Vagina (tissue), 2 donors: ENCODE results near the gene TMEM132C.

Experiments
- CTCF ChIP-seq, 3 experiments: fragments of 450-650 bp in 2 of 3; fragments of 200-600 bp in 1 of 3; sonication (generic) in 1 of 3; IDR thresholded peaks; one replicate each; pipeline ENCODE4 v1.5.1; 2017 to 2019; ENCODE audit warnings: antibody characterized with exemption in 3 of 3, mild to moderate bottlenecking in 2 of 3, moderate library complexity in 2 of 3
- POLR2A ChIP-seq, 2 donors: fragments of 450-650 bp; IDR thresholded peaks; one replicate each; pipeline ENCODE4 v1.6.1; 2017; ENCODE audit warnings: antibody characterized with exemption in 2 of 2, mild to moderate bottlenecking in 2 of 2, moderate library complexity in 2 of 2

GRCh38 chr12:128323145-128323920 lies 56.4 kb downstream of the TMEM132C start:
- TF ChIP-seq POLR2A (IDR thresholded peaks at IDR 0.05) (no peak), CTCF (IDR thresholded peaks at IDR 0.05) (no peak)
